ENCODE measurements around the gene ITGB1.
A peak's percentile ranks its signal among the peaks of the same experiment; 100 is the strongest.

ITGB1 gene

GRCh38 chr10:32950591-32951108 is 7.4 kb downstream of the ITGB1 start:
- Histone ChIP-seq H3K4me3 (ENCODE audit: low read length in 2 of 2) (no peak overlapping the region), H2BK15ac (ENCODE audit: low read length) (no peak overlapping the region), H3K9ac (ENCODE audit: low read depth, low read length, poor library complexity) (no peak overlapping the region), H3K79me1 (ENCODE audit: low read depth, low read length) (peaks cover 2% of the 10 kb centered on the region), H2BK12ac (ENCODE audit: low read length) (no peak overlapping the region), H3K9me3 (replicated peaks in 1 of 2; ENCODE audit: control insufficient read depth in 2 of 2, insufficient read depth in 1 of 2, low read depth in 1 of 2, low read length in 2 of 2) (peaks cover 0 to 32% of the 10 kb centered on the region in 2 donors), H3K18ac (ENCODE audit: low read length) (no peak overlapping the region), H3K27me3 (ENCODE audit: control insufficient read depth in 3 of 3, insufficient read depth in 3 of 3, low read depth in 1 of 3, low read length in 3 of 3) (no peaks in the 10 kb centered on the region), H3K4me1 (ENCODE audit: control insufficient read depth in 2 of 2, insufficient read depth in 1 of 2, low read depth in 1 of 2, low read length in 2 of 2) (peaks cover 12 to 21% of the 10 kb centered on the region in 2 donors), H3K36me3 (replicated peaks in 1 of 2; ENCODE audit: control insufficient read depth in 2 of 2, insufficient read depth in 2 of 2, low read length in 2 of 2) (peaks cover 0 to 44% of the 10 kb centered on the region in 2 donors), H3K27ac (replicated peaks; ENCODE audit: low read length) (peak overlapping the region; percentile 14), H4K8ac (ENCODE audit: low read depth, low read length) (no peak overlapping the region), H2AFZ (ENCODE audit: low read length) (no peak overlapping the region), H4K91ac (ENCODE audit: low read depth, low read length, poor library complexity) (no peak overlapping the region), H3K4ac (ENCODE audit: low read length) (no peak overlapping the region), H2AK5ac (ENCODE audit: low read depth, low read length) (no peak overlapping the region), H3K23ac (ENCODE audit: low read depth, low read length, poor library complexity) (no peak overlapping the region), H2BK5ac (ENCODE audit: low read length) (no peak overlapping the region), H3K4me2 (ENCODE audit: insufficient read depth, low read length, poor library complexity, severe bottlenecking) (peak overlapping the region; percentile 43), H3K14ac (ENCODE audit: low read length) (no peak overlapping the region), H2BK120ac (ENCODE audit: low read depth, low read length) (no peak overlapping the region)
- no CpG with 5 or more reads among the region's 5 CpGs for WGBS, 2 donors (ENCODE audit: extremely low coverage in 2 of 2, insufficient read length in 2 of 2, insufficient replicate concordance in 1 of 2)
- no peak for DNase-seq (ENCODE audit: low spot score)

- Histone ChIP-seq H3K9me3 (replicated peaks in 1 of 2; ENCODE audit: control insufficient read depth in 2 of 2, insufficient read depth in 1 of 2, low read depth in 1 of 2, low read length in 2 of 2) (peaks cover 0 to 32% of the 10 kb centered on the region in 2 donors), H3K4me1 (ENCODE audit: control insufficient read depth in 2 of 2, insufficient read depth in 1 of 2, low read depth in 1 of 2, low read length in 2 of 2) (peaks cover 5 to 25% of the 10 kb centered on the region in 2 donors), H3K27ac (replicated peaks; ENCODE audit: low read length) (no peak overlapping the region), H3K79me1 (ENCODE audit: low read depth, low read length) (peaks cover 3% of the 10 kb centered on the region), H3K9ac (ENCODE audit: low read depth, low read length, poor library complexity) (no peak overlapping the region), H2AK5ac (ENCODE audit: low read depth, low read length) (no peak overlapping the region), H3K27me3 (ENCODE audit: control insufficient read depth in 3 of 3, insufficient read depth in 3 of 3, low read depth in 1 of 3, low read length in 3 of 3) (no peaks in the 10 kb centered on the region), H2BK15ac (ENCODE audit: low read length) (no peak overlapping the region), H3K23ac (ENCODE audit: low read depth, low read length, poor library complexity) (no peak overlapping the region), H4K91ac (ENCODE audit: low read depth, low read length, poor library complexity) (no peak overlapping the region), H2BK12ac (ENCODE audit: low read length) (no peak overlapping the region), H3K4ac (ENCODE audit: low read length) (no peak overlapping the region), H2BK5ac (ENCODE audit: low read length) (no peak overlapping the region), H3K4me2 (ENCODE audit: insufficient read depth, low read length, poor library complexity, severe bottlenecking) (no peak overlapping the region), H3K36me3 (replicated peaks in 1 of 2; ENCODE audit: control insufficient read depth in 2 of 2, insufficient read depth in 2 of 2, low read length in 2 of 2) (peaks cover 0 to 47% of the 10 kb centered on the region in 2 donors), H2BK120ac (ENCODE audit: low read depth, low read length) (no peak overlapping the region), H3K14ac (ENCODE audit: low read length) (no peak overlapping the region), H3K18ac (ENCODE audit: low read length) (no peak overlapping the region), H3K4me3 (ENCODE audit: low read length in 2 of 2) (no peak overlapping the region), H4K8ac (ENCODE audit: low read depth, low read length) (no peak overlapping the region), H2AFZ (ENCODE audit: low read length) (no peak overlapping the region)
- DNase-seq (ENCODE audit: low spot score), result no peak
These were observed 8.8 kb downstream of the ITGB1 start for GRCh38 chr10:32949221-32949678.

GRCh38 chr10:32948451-32948850 is 9.6 kb downstream of the ITGB1 start:
- no peak overlapping the region for H3K18ac ChIP-seq (ENCODE audit: low read length)
- no CpG with 5 or more reads among the region's 3 CpGs for WGBS, 2 donors (ENCODE audit: extremely low coverage in 2 of 2, insufficient read length in 2 of 2, insufficient replicate concordance in 1 of 2)
- H3K27ac ChIP-seq (replicated peaks; ENCODE audit: low read length), result no peak overlapping the region
- no peak overlapping the region for H4K91ac ChIP-seq (ENCODE audit: low read depth, low read length, poor library complexity)
- H4K8ac ChIP-seq (ENCODE audit: low read depth, low read length), result no peak overlapping the region
- no peak overlapping the region for H3K9ac ChIP-seq (ENCODE audit: low read depth, low read length, poor library complexity)
- peaks cover 7 to 26% of the 10 kb centered on the region in 2 donors for H3K4me1 ChIP-seq (ENCODE audit: control insufficient read depth in 2 of 2, insufficient read depth in 1 of 2, low read depth in 1 of 2, low read length in 2 of 2)
- no peak overlapping the region for H2BK5ac ChIP-seq (ENCODE audit: low read length)
- no peak overlapping the region for H3K4me2 ChIP-seq (ENCODE audit: insufficient read depth, low read length, poor library complexity, severe bottlenecking)
- H3K79me1 ChIP-seq (ENCODE audit: low read depth, low read length), result peaks cover 9% of the 10 kb centered on the region
- no peak overlapping the region for H2AK5ac ChIP-seq (ENCODE audit: low read depth, low read length)
- H2BK15ac ChIP-seq (ENCODE audit: low read length), result no peak overlapping the region
- peaks cover 0 to 45% of the 10 kb centered on the region in 2 donors for H3K36me3 ChIP-seq (replicated peaks in 1 of 2; ENCODE audit: control insufficient read depth in 2 of 2, insufficient read depth in 2 of 2, low read length in 2 of 2)
- H3K14ac ChIP-seq (ENCODE audit: low read length), result no peak overlapping the region
- H2AFZ ChIP-seq (ENCODE audit: low read length), result no peak overlapping the region
- no peak overlapping the region for H3K4ac ChIP-seq (ENCODE audit: low read length)
- H3K4me3 ChIP-seq (ENCODE audit: low read length in 2 of 2), result no peak overlapping the region
- no peak overlapping the region for H2BK12ac ChIP-seq (ENCODE audit: low read length)
- no peaks in the 10 kb centered on the region for H3K27me3 ChIP-seq (ENCODE audit: control insufficient read depth in 3 of 3, insufficient read depth in 3 of 3, low read depth in 1 of 3, low read length in 3 of 3)
- no peak for DNase-seq (ENCODE audit: low spot score)
- peaks cover 0 to 32% of the 10 kb centered on the region in 2 donors for H3K9me3 ChIP-seq (replicated peaks in 1 of 2; ENCODE audit: control insufficient read depth in 2 of 2, insufficient read depth in 1 of 2, low read depth in 1 of 2, low read length in 2 of 2)
- no peak overlapping the region for H3K23ac ChIP-seq (ENCODE audit: low read depth, low read length, poor library complexity)
- no peak overlapping the region for H2BK120ac ChIP-seq (ENCODE audit: low read depth, low read length)

GRCh38 chr10:32947586-32947985 is 10.4 kb downstream of the ITGB1 start:
- Histone ChIP-seq H4K8ac (ENCODE audit: low read depth, low read length) (no peak overlapping the region), H2AK5ac (ENCODE audit: low read depth, low read length) (no peak overlapping the region), H3K79me1 (ENCODE audit: low read depth, low read length) (peaks cover 7% of the 10 kb centered on the region), H3K4ac (ENCODE audit: low read length) (no peak overlapping the region), H3K36me3 (replicated peaks in 1 of 2; ENCODE audit: control insufficient read depth in 2 of 2, insufficient read depth in 2 of 2, low read length in 2 of 2) (peaks cover 0 to 37% of the 10 kb centered on the region in 2 donors), H2BK12ac (ENCODE audit: low read length) (no peak overlapping the region), H3K9ac (ENCODE audit: low read depth, low read length, poor library complexity) (no peak overlapping the region), H2BK120ac (ENCODE audit: low read depth, low read length) (no peak overlapping the region), H4K91ac (ENCODE audit: low read depth, low read length, poor library complexity) (no peak overlapping the region), H2BK5ac (ENCODE audit: low read length) (no peak overlapping the region), H2BK15ac (ENCODE audit: low read length) (no peak overlapping the region), H3K4me2 (ENCODE audit: insufficient read depth, low read length, poor library complexity, severe bottlenecking) (no peak overlapping the region), H2AFZ (ENCODE audit: low read length) (no peak overlapping the region), H3K14ac (ENCODE audit: low read length) (no peak overlapping the region), H3K4me3 (ENCODE audit: low read length in 2 of 2) (no peak overlapping the region), H3K27ac (replicated peaks; ENCODE audit: low read length) (no peak overlapping the region), H3K9me3 (replicated peaks in 1 of 2; ENCODE audit: control insufficient read depth in 2 of 2, insufficient read depth in 1 of 2, low read depth in 1 of 2, low read length in 2 of 2) (peaks cover 0 to 32% of the 10 kb centered on the region in 2 donors), H3K18ac (ENCODE audit: low read length) (no peak overlapping the region), H3K4me1 (ENCODE audit: control insufficient read depth in 2 of 2, insufficient read depth in 1 of 2, low read depth in 1 of 2, low read length in 2 of 2) (peaks cover 7 to 21% of the 10 kb centered on the region in 2 donors), H3K27me3 (ENCODE audit: control insufficient read depth in 3 of 3, insufficient read depth in 3 of 3, low read depth in 1 of 3, low read length in 3 of 3) (no peaks in the 10 kb centered on the region), H3K23ac (ENCODE audit: low read depth, low read length, poor library complexity) (no peak overlapping the region)
- no CpG with 5 or more reads among the region's 5 CpGs for WGBS, 2 donors (ENCODE audit: extremely low coverage in 2 of 2, insufficient read length in 2 of 2, insufficient replicate concordance in 1 of 2)
- no peak for DNase-seq (ENCODE audit: low spot score)
